Keratinocyte (primary cell): ENCODE results near the gene HDAC5. TPM values are rescaled to one million over a fixed set of nuclear protein-coding genes. Genes with fewer than 3 reads are reported as not detected.
"Not testable (repeated sequence)": the region's sequence is repeated elsewhere in the genome, so short reads cannot be mapped to it uniquely, and the experiment has no call there.

Experiments used
- DNase-seq: peaks from one replicate; pipeline ENCODE4 v3.0.0-alpha.2; 2011; ENCODE audit warnings: low read depth, missing footprints, low spot score
- FAIRE-seq: peaks from 2 replicates; lab custom pipeline; 2011; peaks lifted over from hg19 to GRCh38; lab: Jason Lieb, UNC
- H2AFZ ChIP-seq: 2 replicates; pipeline ENCODE4 v1.6.0; 2012; ENCODE audit warnings: low read length, control low read depth, inconsistent platforms; ENCODE audit not compliant: control insufficient read depth
- H3K27ac ChIP-seq: 2 replicates; pipeline ENCODE4 v1.5.1; 2011; ENCODE audit warnings: low read length; ENCODE audit not compliant: control insufficient read depth, insufficient read depth
- H3K27me3 ChIP-seq: 3 replicates; pipeline ENCODE4 v1.6.0; 2011; ENCODE audit warnings: low read length; ENCODE audit not compliant: control insufficient read depth, insufficient read depth; ENCODE audit errors: extremely low read depth
- H3K36me3 ChIP-seq, 2 experiments: 2 replicates in 1 of 2; 3 replicates in 1 of 2; pipeline ENCODE4 v1.5.1; 2011; ENCODE audit warnings: low read length in 2 of 2, mild to moderate bottlenecking in 1 of 2; ENCODE audit not compliant: control insufficient read depth in 2 of 2, insufficient read depth in 2 of 2; ENCODE audit errors: extremely low read depth in 1 of 2
- H3K4me1 ChIP-seq: 3 replicates; pipeline ENCODE4 v1.5.1; 2011; ENCODE audit warnings: low read length; ENCODE audit not compliant: control insufficient read depth, insufficient read depth; ENCODE audit errors: extremely low read depth
- H3K4me2 ChIP-seq: 3 replicates; pipeline ENCODE4 v1.6.0; 2011; ENCODE audit warnings: low read depth, low read length; ENCODE audit not compliant: control insufficient read depth, insufficient read depth; ENCODE audit errors: extremely low read depth
- H3K4me3 ChIP-seq, 3 experiments: fragments of 200-600 bp in 1 of 3; sonication (generic) in 1 of 3; 2 replicates in 2 of 3; 3 replicates in 1 of 3; pipeline ENCODE4 v1.5.1; 2011 to 2016; ENCODE audit warnings: low read length in 3 of 3, mild to moderate bottlenecking in 3 of 3, control low read depth in 2 of 3, inconsistent platforms in 1 of 3, low read depth in 1 of 3, mixed read lengths in 1 of 3, mixed run types in 1 of 3, moderate library complexity in 1 of 3; ENCODE audit not compliant: control insufficient read depth in 2 of 3, insufficient read depth in 2 of 3; ENCODE audit errors: extremely low read depth in 1 of 3
- H3K79me2 ChIP-seq: 2 replicates; pipeline ENCODE4 v1.6.0; 2012; ENCODE audit warnings: low read length; ENCODE audit not compliant: control insufficient read depth, insufficient read depth
- H3K9ac ChIP-seq: 3 replicates; pipeline ENCODE4 v1.6.0; 2011; ENCODE audit warnings: low read length; ENCODE audit not compliant: control insufficient read depth, insufficient read depth; ENCODE audit errors: extremely low read depth
- H3K9me1 ChIP-seq: 3 replicates; pipeline ENCODE4 v1.6.0; 2011; ENCODE audit warnings: low read length; ENCODE audit not compliant: control insufficient read depth, insufficient read depth; ENCODE audit errors: extremely low read depth
- H3K9me3 ChIP-seq: 2 replicates; pipeline ENCODE4 v1.5.1; 2012; ENCODE audit warnings: low read depth, low read length; ENCODE audit not compliant: control insufficient read depth
- H4K20me1 ChIP-seq: 3 replicates; pipeline ENCODE4 v1.6.0; 2011; ENCODE audit warnings: low read length; ENCODE audit not compliant: control insufficient read depth, insufficient read depth; ENCODE audit errors: extremely low read depth
- CTCF ChIP-seq, 3 experiments: IDR thresholded peaks in 1 of 3; conservative IDR thresholded peaks in 1 of 3; optimal IDR thresholded peaks in 1 of 3; 2 replicates in 2 of 3; 3 replicates in 1 of 3; pipeline versions ENCODE3 to v1.5.1; 2011; ENCODE audit warnings: low read length in 3 of 3, mild to moderate bottlenecking in 3 of 3, moderate library complexity in 2 of 3, control low read depth in 1 of 3, inconsistent platforms in 1 of 3; ENCODE audit not compliant: insufficient read depth in 2 of 3; ENCODE audit errors: extremely low read depth in 1 of 3
- EZH2 ChIP-seq: IDR thresholded peaks from one replicate; pipeline ENCODE4 v1.6.1; 2012; ENCODE audit warnings: inconsistent platforms, mild to moderate bottlenecking, low read length, moderate library complexity
- dilution Hi-C: fragments of 300-500 bp; cut with MboI; formaldehyde crosslinking; loops from one replicate; pipeline ENCODE4 v1.7.0; 2020; ENCODE audit warnings: low sequenced_read_pairs; ENCODE audit not compliant: extremely low pct_ligation_motif_present
- polyA plus RNA-seq, 5 experiments: library from polyadenylated mRNA; depleted of rRNA in 3 of 5; stranded (reverse) in 3 of 5; stranded (forward) in 1 of 5; unstranded in 1 of 5; fragments of >200 nt; gene quantifications; 1 replicate in 1 of 5; 2 replicates in 3 of 5; 3 replicates in 1 of 5; pipeline versions ENCODE4 v1.2.1 to v1.2.3, GENCODE V29; 2011 to 2012; ENCODE audit warnings: missing spikeins in 2 of 5, low read depth in 1 of 5, low replicate concordance in 1 of 5

HDAC5 gene
- polyA plus RNA-seq, 1 donor (not counting 4 experiments of a cell fraction or from before 2014, with no cell fraction given) = 4.5 TPM

- Histone ChIP-seq H3K9me3 (no peaks in the 10 kb centered on the region), H3K4me3 (no peak overlapping the region), H3K4me1 (no peaks in the 10 kb centered on the region), H3K36me3 (peaks cover 21 to 28% of the 10 kb centered on the region in 2 experiments), H3K4me2 (no peak overlapping the region), H3K27ac (no peak overlapping the region), H3K9me1 (no peaks in the 10 kb centered on the region), H3K27me3 (no peaks in the 10 kb centered on the region), H2AFZ (no peak overlapping the region), H3K9ac (no peak overlapping the region), H3K79me2 (peaks cover 82% of the 10 kb centered on the region), H4K20me1 (no peaks in the 10 kb centered on the region)
- dilution Hi-C loops = no loop called here
- no peak for FAIRE-seq
- no peak for DNase-seq
- TF ChIP-seq CTCF (optimal IDR thresholded peaks at IDR 0.05 in 1 of 3, IDR thresholded peaks at IDR 0.05 in 1 of 3, conservative IDR thresholded peaks at IDR 0.05 in 1 of 3; ENCODE audit: extremely low read depth in 1 of 3, insufficient read depth in 2 of 3, low read length in 3 of 3) (no peak), EZH2 (no peak)
Measured at GRCh38 chr17:44053125-44053872, 70.1 kb downstream of the HDAC5 start.

GRCh38 chr17:44049294-44050060 lies 74.0 kb downstream of the HDAC5 start:
- FAIRE-seq = no peak
- Histone ChIP-seq H3K4me2 (no peak overlapping the region), H3K27ac (no peak overlapping the region), H3K9me1 (no peaks in the 10 kb centered on the region), H2AFZ (no peak overlapping the region), H3K9ac (no peak overlapping the region), H3K27me3 (no peaks in the 10 kb centered on the region), H3K4me3 (no peak overlapping the region), H3K9me3 (no peaks in the 10 kb centered on the region), H3K79me2 (peaks cover 71% of the 10 kb centered on the region), H3K36me3 (peaks cover 19 to 26% of the 10 kb centered on the region in 2 experiments), H4K20me1 (peaks cover 3% of the 10 kb centered on the region), H3K4me1 (peaks cover 3% of the 10 kb centered on the region)
- no peak for DNase-seq
- TF ChIP-seq EZH2 = no peak
- TF ChIP-seq CTCF (optimal IDR thresholded peaks at IDR 0.05 in 1 of 3, IDR thresholded peaks at IDR 0.05 in 1 of 3, conservative IDR thresholded peaks at IDR 0.05 in 1 of 3; ENCODE audit: extremely low read depth in 1 of 3, insufficient read depth in 2 of 3, low read length in 3 of 3) = no peak
- dilution Hi-C loops = no loop called here

GRCh38 chr17:44046893-44047292 lies 76.5 kb downstream of the HDAC5 start:
- peaks cover 11 to 15% of the 10 kb centered on the region in 2 experiments for H3K36me3 ChIP-seq
- H3K4me3 ChIP-seq, H4K20me1 ChIP-seq, H3K27me3 ChIP-seq, H3K27ac ChIP-seq, H3K9me3 ChIP-seq, H2AFZ ChIP-seq, FAIRE-seq, H3K9me1 ChIP-seq, DNase-seq, H3K4me1 ChIP-seq, H3K4me2 ChIP-seq, dilution Hi-C loops, H3K9ac ChIP-seq: not testable (repeated sequence)
- H3K79me2 ChIP-seq = peaks cover 69% of the 10 kb centered on the region
